DMS114 treated with DMSO at 0.1 percent for 48 hours (cell line): ENCODE results near the gene CDH16.

Experiments
- DNase-seq: peaks from one replicate; lab custom pipeline; 2025; ENCODE audit not compliant: unreplicated experiment; lab: John Stamatoyannopoulos, UW

The CDH16 gene

DNA sequence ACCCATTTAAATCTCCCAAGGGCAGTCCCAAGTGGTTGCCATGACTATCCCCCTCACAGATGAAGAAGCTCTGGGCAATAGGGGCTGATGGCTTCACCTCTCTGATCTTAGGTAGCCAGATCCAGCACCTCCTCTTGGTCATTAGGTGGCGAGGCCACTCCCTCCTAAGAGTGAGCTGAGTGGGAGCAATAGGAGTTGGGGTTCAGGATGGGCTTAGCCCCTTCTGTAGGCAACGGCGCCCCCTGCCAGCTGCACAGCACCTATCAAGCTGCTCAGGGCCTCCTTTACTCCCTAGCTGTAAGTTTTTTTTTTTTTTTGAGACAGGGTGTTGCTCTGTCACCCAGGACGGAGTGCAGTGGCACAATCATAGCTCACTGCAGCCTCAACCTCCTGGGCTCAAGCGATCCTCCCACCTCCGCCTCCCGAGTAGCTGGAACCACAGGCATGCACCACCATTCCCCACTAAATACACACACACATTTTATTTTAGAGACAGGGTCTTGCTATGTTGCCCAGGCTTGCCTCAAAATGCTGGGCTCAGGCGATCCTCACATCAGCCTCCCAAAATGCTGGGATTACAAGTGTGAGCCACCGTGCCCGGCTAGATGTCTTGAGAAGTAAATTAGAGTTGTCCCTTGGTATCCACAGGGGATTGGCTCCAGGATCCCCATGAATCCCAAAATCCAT, 10.2 kb upstream of the CDH16 start:
- peak; percentile 16 for DNase-seq

- DNase-seq: no peak
These were observed 9.4 kb upstream of the CDH16 start for GRCh38 chr16:66927918-66928649.

DNA sequence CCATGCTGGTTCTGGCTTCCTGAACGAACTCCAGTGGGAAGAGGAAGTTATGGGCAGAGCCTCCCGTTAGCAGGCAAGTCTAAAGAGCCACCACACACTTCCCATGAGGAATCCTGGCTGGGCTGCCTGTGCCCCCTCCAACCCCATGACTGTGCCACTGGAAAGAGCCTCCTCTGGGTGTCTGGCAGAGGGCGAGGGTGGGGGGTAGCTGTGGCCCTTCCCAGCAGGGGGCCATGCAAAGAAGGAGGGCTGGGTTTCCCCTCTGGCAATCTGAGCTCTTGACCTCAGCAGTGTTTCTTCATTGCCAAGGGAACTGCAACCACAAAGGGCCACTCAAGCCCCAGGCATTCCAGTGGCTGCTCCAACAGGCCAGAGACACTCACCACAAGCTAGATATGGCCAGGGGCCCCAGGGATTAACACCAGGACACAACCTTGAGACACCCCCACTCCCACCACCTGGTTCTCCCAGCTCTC, 8.3 kb upstream of the CDH16 start:
- DNase-seq: no peak

DNA sequence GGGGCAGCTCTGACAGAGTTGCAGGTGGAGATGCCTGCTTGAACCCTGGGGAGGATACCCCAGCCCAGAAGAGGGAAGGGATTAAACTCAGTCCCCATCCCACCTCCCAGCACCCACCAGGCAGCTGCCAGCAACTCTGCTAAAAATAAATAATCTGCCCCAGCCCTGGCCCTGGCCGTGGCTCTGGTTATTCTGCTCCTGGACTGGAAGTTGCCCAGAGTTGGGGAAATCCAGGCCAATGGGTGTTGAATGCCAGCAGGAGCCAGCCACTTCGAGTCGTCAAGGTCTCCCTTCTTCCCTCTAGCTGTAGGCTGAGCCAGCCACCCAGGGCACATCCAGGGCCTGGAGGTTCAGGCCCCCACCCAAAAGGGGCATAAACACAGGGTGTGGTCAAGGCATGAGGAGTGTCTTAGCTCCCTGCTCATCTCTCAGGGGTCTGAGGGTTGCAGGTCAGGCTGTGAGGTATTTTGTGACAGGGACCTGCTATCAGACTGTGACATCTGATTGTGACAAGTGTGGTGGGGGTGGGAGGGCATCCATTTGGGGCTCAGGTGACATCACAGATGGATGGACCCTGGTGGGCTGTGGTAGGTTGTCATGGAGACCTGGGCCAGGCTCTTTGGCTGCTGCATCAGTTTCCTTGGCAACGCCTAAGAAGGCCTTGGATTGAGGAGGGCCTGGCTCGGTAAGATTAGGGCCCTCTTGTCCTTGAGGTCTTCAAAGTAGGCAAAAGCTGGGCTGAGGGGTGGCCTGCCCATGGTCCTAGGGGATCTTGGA, 7.7 kb upstream of the CDH16 start:
- DNase-seq: no peak

GRCh38 chr16:66925322-66925840, 6.7 kb upstream of the CDH16 start, which contains the start of gene RRAD:
Gene RRAD (minus strand): TSS chr16:66925535. CDS start chr16:66925179, 356 bp downstream.
- DNase-seq: no peak

DNA sequence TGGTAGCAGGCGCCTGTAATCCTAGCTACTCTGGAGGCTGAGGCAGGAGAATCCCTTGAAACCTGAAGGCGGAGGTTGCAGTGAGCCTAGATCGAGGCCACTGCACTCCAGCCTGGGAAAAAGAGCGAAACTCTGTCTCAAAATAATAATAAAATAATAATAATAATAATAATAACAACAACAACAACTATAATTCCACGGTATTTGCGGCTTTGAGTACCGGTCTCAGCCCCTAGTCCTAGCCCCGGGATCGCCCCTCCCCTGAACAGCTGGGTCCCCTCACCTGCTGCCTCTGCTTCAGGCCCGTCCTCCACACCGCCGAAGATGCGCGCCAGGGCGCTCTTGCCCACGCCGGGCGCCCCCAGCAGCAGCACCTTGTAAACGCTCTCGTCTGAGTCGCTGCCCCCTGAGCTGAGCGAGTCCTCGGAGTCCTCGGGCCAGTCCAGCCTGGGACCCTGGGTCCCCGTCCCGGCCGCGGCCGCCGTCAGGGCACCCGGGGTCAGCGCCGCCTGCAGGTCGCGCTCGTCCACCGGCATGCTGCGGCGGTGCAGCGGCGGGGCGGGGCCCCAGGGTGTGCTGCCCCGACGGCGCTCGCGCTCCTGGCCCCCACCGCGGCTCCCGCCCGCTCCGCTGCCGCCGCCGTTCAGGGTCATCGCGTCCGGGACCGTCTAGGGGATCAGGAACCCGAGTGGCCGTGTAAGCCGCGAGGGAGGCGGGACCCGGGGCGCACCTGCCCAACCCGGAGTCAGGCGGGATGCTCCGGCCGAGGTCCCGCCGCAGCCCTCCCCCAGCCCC, 6.0 kb upstream of the CDH16 start:
- no peak for DNase-seq

- DNase-seq: no peak
These were observed 5.2 kb upstream of the CDH16 start for GRCh38 chr16:66923866-66924265.

- DNase-seq: no peak
These were observed 4.6 kb upstream of the CDH16 start for GRCh38 chr16:66923247-66923731.

DNA sequence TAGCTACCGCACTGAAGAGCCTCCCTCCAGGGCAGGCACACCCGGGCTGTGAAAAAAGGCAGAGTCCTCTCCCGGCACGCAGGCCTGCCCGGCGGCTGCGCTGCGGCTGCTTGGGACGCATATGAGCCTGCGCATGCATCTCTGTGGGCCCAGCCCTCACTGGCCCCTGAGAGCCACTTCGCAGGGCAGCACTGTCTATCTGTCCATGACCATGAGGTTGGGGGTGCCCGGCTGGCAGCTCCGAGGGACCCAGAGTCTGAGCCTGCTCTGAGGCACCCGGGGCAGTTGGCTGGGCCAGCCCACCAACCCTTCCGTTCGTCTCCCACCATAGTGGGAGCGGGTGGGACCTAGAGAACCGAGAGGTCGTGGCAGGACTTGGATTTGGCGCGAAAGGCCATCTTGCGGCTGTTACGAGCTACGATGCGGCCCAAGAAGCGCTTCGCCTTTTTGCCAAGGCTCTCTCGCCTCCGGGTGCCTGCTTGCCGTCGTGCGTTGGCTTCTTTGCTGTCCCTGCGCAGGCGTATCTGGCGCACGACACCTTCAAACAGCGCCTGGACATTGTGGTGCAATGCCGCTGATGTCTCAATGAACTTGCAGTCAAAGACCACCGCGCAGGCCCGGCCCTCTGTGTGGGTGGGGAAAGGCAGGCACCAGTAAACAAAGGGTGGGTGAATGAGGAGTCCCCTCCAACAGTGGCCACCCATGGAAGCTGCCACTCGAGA, 3.2 kb upstream of the CDH16 start:
- no peak for DNase-seq

DNA sequence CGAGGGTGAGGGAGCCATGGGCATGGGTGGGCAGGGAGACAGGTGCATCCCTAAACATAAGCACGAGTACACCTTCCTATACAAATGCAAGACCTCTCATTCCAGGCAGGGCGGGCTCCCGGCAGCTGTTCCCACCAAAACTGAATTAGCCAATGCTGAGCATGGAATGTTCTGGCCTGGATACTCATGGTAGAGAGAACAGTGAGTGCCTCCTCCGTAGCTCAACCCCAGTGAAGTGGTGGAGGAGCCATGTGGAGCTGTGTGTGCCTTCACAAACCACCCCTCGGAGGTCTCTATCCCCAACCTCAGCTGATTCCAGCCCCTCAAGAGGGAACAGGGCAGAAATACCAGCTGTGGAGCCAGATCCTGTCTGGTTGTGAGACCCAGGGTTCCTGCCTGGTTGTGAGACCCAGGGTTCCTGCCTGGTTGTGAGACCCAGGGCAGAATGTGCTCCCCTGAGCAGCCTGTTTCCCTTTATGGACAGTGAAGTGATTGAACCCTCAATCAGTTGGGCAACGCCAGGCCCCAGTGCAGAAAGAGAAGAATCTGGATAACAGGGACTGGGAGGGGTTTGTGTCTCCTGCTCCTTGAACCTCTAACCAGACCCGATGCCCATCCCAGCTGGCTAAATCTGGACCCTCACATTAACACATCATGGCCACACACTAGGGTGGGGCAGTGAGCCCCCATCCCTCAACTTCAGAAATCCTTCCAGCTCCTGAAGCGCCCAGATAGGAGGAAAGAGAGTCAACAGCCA, 2.4 kb upstream of the CDH16 start:
- DNase-seq: no peak

DNA sequence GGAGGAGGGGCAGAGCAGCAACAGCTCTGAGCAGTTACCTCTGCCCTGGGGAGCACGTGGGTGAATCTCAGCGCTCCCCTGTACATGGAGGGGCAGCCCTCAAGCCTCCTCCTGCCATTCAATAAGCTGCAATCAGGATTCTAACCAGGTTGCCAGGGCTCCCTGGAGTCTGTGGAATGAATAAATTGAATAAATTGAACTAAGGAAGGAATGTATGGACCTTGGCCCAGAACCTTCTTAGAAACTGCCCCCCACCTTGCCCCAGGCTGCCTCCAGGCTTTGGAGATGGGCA, 1.6 kb upstream of the CDH16 start:
- no peak for DNase-seq

DNA sequence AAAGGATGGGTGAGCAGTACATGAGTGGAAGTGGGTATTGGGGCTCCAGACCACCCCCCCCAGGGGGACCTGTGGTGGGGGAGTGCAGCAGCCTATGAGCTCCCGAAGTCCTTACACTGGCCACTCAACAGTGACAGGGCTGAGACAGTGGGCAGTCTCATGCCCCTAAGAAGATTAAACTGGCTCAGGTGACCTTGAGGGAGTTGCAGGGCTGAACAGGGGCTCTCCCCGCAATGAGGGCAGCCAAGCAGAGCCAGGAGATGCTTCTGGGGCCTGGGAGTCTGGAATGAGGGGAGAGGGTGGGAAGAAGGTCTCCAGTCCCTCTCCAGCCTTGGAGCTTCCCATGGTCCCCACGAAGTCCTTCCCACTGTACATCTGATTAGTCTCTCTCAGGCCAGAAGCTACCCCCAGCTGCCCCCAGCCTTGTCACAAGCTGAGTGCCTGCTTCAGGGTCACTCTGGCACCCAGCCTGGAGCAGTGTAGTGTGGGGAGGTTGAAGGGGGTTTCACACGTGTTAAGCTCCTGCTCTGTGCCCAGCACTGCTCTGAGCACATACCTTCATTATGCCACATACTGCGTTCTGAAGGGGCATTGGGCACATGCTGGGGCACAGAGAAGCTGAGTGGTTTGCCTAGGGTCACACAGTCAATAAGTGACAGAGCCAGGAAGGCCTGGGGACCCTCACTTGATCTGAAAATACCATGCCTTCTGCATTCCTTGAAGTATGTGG, 1.0 kb upstream of the CDH16 start:
- no peak for DNase-seq

DNA sequence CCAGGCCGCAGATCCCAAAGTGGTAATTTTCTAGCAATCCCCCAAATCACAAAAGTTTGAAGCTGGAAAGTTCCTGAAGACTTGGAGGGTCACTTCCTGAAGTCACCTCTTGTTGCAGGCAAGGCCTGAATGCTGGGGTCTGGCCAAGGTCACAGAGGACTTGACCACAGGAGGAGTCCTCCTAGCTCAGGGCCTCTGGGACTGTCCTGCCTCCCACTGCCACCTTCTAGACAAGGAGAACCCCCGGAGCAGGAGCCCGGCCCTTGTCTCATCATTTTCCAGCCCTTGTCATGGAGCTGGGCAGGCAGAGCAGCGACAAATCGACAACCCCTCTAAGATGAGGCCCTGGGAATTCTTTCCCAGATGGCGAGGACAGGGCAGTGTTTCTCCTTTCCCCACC, 330 bp downstream of the CDH16 start:
- no peak for DNase-seq

GRCh38 chr16:66917741-66918140, 944 bp downstream of the CDH16 start:
- DNase-seq: no peak

GRCh38 chr16:66916518-66916917, 2.2 kb downstream of the CDH16 start:
- DNase-seq: no peak

- DNase-seq: no peak
These were observed 3.6 kb downstream of the CDH16 start for GRCh38 chr16:66915041-66915440.

GRCh38 chr16:66914541-66914940, 4.1 kb downstream of the CDH16 start:
- DNase-seq: no peak

GRCh38 chr16:66913711-66914110, 5.0 kb downstream of the CDH16 start:
- DNase-seq: no peak

GRCh38 chr16:66913081-66913480, 5.6 kb downstream of the CDH16 start:
- no peak for DNase-seq
